ENCODE results near the gene ABCD1. TPM values are rescaled to one million over a fixed set of nuclear protein-coding genes. Genes with fewer than 3 reads are reported as not detected.

The ABCD1 gene
- total RNA-seq, 4 donors from 2014 or later = 2.9 to 24.9 (median 13.1) TPM

DNA sequence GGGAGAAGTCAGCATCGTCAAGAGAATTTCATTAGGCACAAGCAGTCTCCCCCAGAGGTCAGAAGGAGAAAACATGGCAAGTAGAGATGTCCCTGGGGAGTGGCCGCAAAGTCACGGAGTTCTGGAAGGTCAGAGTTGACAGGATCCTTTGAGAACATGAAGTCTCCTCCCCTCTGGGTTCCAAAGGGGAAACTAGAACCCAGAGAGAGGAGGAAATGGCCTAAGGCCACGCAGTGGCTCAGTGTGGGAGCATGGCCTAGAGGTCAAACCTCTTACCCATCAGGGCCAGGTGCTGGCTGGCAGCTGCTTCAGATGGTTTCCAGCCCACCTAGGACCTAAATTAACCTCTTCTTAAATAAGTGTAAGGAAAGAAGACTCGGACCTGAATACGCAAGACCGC, 68.6 kb downstream of the ABCD1 start:
- Histone ChIP-seq H3K27ac (peak overlapping the region; percentile 89 to 95), H3K9me3 (no peaks in the 10 kb centered on the region), H3K4me1 (peaks cover 0 to 9% of the 10 kb centered on the region in 2 donors), H3K27me3 (no peaks in the 10 kb centered on the region), H3K36me3 (no peaks in the 10 kb centered on the region), H3K4me3 (peak overlapping the region; percentile 57 to 74)
- no peak for TF ChIP-seq POLR2A (IDR thresholded peaks at IDR 0.05)
- TF ChIP-seq, protein P1, sequence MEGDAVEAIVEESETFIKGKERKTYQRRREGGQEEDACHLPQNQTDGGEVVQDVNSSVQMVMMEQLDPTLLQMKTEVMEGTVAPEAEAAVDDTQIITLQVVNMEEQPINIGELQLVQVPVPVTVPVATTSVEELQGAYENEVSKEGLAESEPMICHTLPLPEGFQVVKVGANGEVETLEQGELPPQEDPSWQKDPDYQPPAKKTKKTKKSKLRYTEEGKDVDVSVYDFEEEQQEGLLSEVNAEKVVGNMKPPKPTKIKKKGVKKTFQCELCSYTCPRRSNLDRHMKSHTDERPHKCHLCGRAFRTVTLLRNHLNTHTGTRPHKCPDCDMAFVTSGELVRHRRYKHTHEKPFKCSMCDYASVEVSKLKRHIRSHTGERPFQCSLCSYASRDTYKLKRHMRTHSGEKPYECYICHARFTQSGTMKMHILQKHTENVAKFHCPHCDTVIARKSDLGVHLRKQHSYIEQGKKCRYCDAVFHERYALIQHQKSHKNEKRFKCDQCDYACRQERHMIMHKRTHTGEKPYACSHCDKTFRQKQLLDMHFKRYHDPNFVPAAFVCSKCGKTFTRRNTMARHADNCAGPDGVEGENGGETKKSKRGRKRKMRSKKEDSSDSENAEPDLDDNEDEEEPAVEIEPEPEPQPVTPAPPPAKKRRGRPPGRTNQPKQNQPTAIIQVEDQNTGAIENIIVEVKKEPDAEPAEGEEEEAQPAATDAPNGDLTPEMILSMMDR (IDR thresholded peaks at IDR 0.05) = no peak
- intact Hi-C loops (cut with DNase I; ENCODE audit: low total_unique reads) = no loop called here
- DNase-seq = no peak

Other genes starting within 250 kb of the ABCD1 start
- gene BGN, start 229.9 kb upstream of the ABCD1 start, total RNA-seq = 10 to 100 TPM; 36.8 to 91.5 (median 50.0) TPM
- gene ATP2B3, start 207.2 kb upstream of the ABCD1 start, total RNA-seq = 1 to 10 TPM in 1 of 4 donors, under 1 TPM in 1, not detected in 2; 0.09 to 3.5 TPM
- gene CCNQ, start 125.7 kb upstream of the ABCD1 start, total RNA-seq = 10 to 100 TPM; 14.9 to 94.5 (median 29.3) TPM
- under 1 TPM in 1 of 4 donors, not detected in 3; 0.21 TPM for gene DUSP9, start 77.7 kb upstream of the ABCD1 start, total RNA-seq
- 1 to 10 TPM in 3 of 4 donors, not detected in 1; 1.8 to 8.5 (median 5.9) TPM for gene PNCK, start 51.0 kb upstream of the ABCD1 start, total RNA-seq
- 10 to 100 TPM in 2 of 4 donors, 1 to 10 TPM in 2; 4.7 to 40.3 (median 11.2) TPM for gene SLC6A8, start 36.9 kb upstream of the ABCD1 start, total RNA-seq
- 100 to 1,000 TPM in 2 of 4 donors, 10 to 100 TPM in 2; 86.6 to 177 (median 102) TPM for gene BCAP31, start 469 bp upstream of the ABCD1 start, total RNA-seq
- 10 to 100 TPM in 1 of 4 donors, 1 to 10 TPM in 3; 1.5 to 50.7 (median 5.1) TPM for gene PLXNB3, start 39.4 kb downstream of the ABCD1 start, total RNA-seq
- gene SRPK3, start 56.2 kb downstream of the ABCD1 start, total RNA-seq = 10 to 100 TPM in 1 of 4 donors, 1 to 10 TPM in 2, under 1 TPM in 1; 0.76 to 13.8 (median 5.5) TPM
- gene IDH3G, start 69.5 kb downstream of the ABCD1 start, total RNA-seq = 10 to 100 TPM; 48.4 to 88.5 (median 67.2) TPM
- 100 to 1,000 TPM in 2 of 4 donors, 10 to 100 TPM in 2; 26.9 to 633 (median 103) TPM for gene SSR4, start 69.8 kb downstream of the ABCD1 start, total RNA-seq
- 10 to 100 TPM in 3 of 4 donors, 1 to 10 TPM in 1; 2.6 to 21.3 (median 16.8) TPM for gene PDZD4, start 105.7 kb downstream of the ABCD1 start, total RNA-seq
- gene L1CAM, start 161.3 kb downstream of the ABCD1 start, total RNA-seq = 1 to 10 TPM in 2 of 4 donors, under 1 TPM in 1, not detected in 1; 0.26 to 5.1 (median 2.8) TPM
- gene AVPR2, start 179.8 kb downstream of the ABCD1 start, total RNA-seq = 1 to 10 TPM in 2 of 4 donors, under 1 TPM in 1, not detected in 1; 0.35 to 5.2 (median 4.4) TPM
- 10 to 100 TPM in 2 of 4 donors, 1 to 10 TPM in 2; 5.1 to 28.3 (median 15.8) TPM for gene ARHGAP4, start 201.4 kb downstream of the ABCD1 start, total RNA-seq
- 100 to 1,000 TPM in 2 of 4 donors, 10 to 100 TPM in 2; 37.9 to 198 (median 109) TPM for gene NAA10, start 210.2 kb downstream of the ABCD1 start, total RNA-seq
- gene RENBP, start 219.8 kb downstream of the ABCD1 start, total RNA-seq = 1 to 10 TPM in 3 of 4 donors, under 1 TPM in 1; 0.77 to 5.9 (median 2.6) TPM
- 10 to 100 TPM; 20.9 to 65.7 (median 37.3) TPM for gene HCFC1, start 247.0 kb downstream of the ABCD1 start, total RNA-seq
- 1 to 10 TPM in 3 of 4 donors, not detected in 1; 2.5 to 9.6 (median 6.2) TPM for gene TMEM187, start 247.9 kb downstream of the ABCD1 start, total RNA-seq

Measured in uterus (tissue), 4 donors.